Astrocyte (in vitro differentiated cells and primary cell): Measurements from ENCODE around the gene CEACAM19. TPM values are rescaled to one million over a fixed set of nuclear protein-coding genes. Genes with fewer than 3 reads are reported as not detected.

Experiments used
- DNase-seq: peaks from one replicate; pipeline ENCODE4 v3.0.0-alpha.2; 2010; ENCODE audit warnings: low read depth
- FAIRE-seq: peaks from 2 replicates; lab custom pipeline; 2011; peaks lifted over from hg19 to GRCh38; lab: Jason Lieb, UNC
- H2AFZ ChIP-seq: 2 replicates; pipeline ENCODE4 v1.6.0; 2012; ENCODE audit warnings: low read depth, low read length, inconsistent platforms
- H3K27ac ChIP-seq: 2 replicates; pipeline ENCODE4 v1.5.1; 2011; ENCODE audit warnings: low read depth, low read length, inconsistent platforms
- H3K27me3 ChIP-seq: 2 replicates; pipeline ENCODE4 v1.6.0; 2011; ENCODE audit warnings: low read length, inconsistent platforms; ENCODE audit not compliant: insufficient read depth
- H3K36me3 ChIP-seq: 2 replicates; pipeline ENCODE4 v1.5.1; 2011; ENCODE audit warnings: low read length, inconsistent platforms; ENCODE audit not compliant: insufficient read depth
- H3K4me1 ChIP-seq: 2 replicates; pipeline ENCODE4 v1.5.1; 2011; ENCODE audit warnings: low read length, inconsistent platforms; ENCODE audit not compliant: insufficient read depth
- H3K4me2 ChIP-seq: 2 replicates; pipeline ENCODE4 v1.6.0; 2012; ENCODE audit warnings: low read length, inconsistent platforms
- H3K4me3 ChIP-seq: 2 replicates; pipeline ENCODE4 v1.5.1; 2011; ENCODE audit warnings: low read depth, mild to moderate bottlenecking, low read length, inconsistent platforms; ENCODE audit not compliant: insufficient read depth
- H3K79me2 ChIP-seq: 2 replicates; pipeline ENCODE4 v1.6.0; 2012; ENCODE audit warnings: mild to moderate bottlenecking, low read length, inconsistent platforms; ENCODE audit not compliant: insufficient read depth
- H3K9ac ChIP-seq: 2 replicates; pipeline ENCODE4 v1.6.0; 2012; ENCODE audit warnings: mild to moderate bottlenecking, low read length, inconsistent platforms
- H3K9me3 ChIP-seq: 2 replicates; pipeline ENCODE4 v1.5.1; 2012; ENCODE audit warnings: low read depth, mild to moderate bottlenecking, low read length, inconsistent platforms; ENCODE audit not compliant: insufficient read depth
- H4K20me1 ChIP-seq: 2 replicates; pipeline ENCODE4 v1.6.0; 2012; ENCODE audit warnings: low read length, inconsistent platforms; ENCODE audit not compliant: insufficient read depth
- H3K27ac Mint-ChIP-seq: one replicate; pipeline ENCODE4 v1.8.0; 2021; ENCODE audit warnings: mild to moderate bottlenecking, mixed read lengths; ENCODE audit not compliant: unreplicated experiment
- H3K27me3 Mint-ChIP-seq: one replicate; pipeline ENCODE4 v1.8.0; 2021; ENCODE audit warnings: low read depth, mixed read lengths; ENCODE audit not compliant: unreplicated experiment
- H3K36me3 Mint-ChIP-seq: one replicate; pipeline ENCODE4 v1.8.0; 2021; ENCODE audit warnings: low read depth, mixed read lengths; ENCODE audit not compliant: unreplicated experiment
- H3K4me1 Mint-ChIP-seq: one replicate; pipeline ENCODE4 v1.8.0; 2021; ENCODE audit warnings: low read depth, mixed read lengths; ENCODE audit not compliant: unreplicated experiment
- H3K4me3 Mint-ChIP-seq: one replicate; pipeline ENCODE4 v1.8.0; 2021; ENCODE audit warnings: mild to moderate bottlenecking, moderate library complexity, mixed read lengths; ENCODE audit not compliant: unreplicated experiment
- H3K9me3 Mint-ChIP-seq: one replicate; pipeline ENCODE4 v1.8.0; 2021; ENCODE audit warnings: mild to moderate bottlenecking, mixed read lengths; ENCODE audit not compliant: unreplicated experiment
- CTCF ChIP-seq: IDR thresholded peaks from 2 replicates; pipeline ENCODE4 v1.5.1; 2011; ENCODE audit warnings: low read depth, mild to moderate bottlenecking, inconsistent platforms, low read length, moderate library complexity; ENCODE audit not compliant: insufficient read depth
- EZH2 ChIP-seq: IDR thresholded peaks from 2 replicates; pipeline ENCODE4 v1.6.1; 2012; ENCODE audit warnings: mild to moderate bottlenecking, low read length, inconsistent platforms; ENCODE audit not compliant: insufficient read depth
- total RNA-seq: library from RNA; stranded (reverse); gene quantifications from 2 replicates; pipeline ENCODE4 v1.2.1, GENCODE V29; 2021

Gene CEACAM19
- total RNA-seq, 1 donor from 2014 or later = 8.0 TPM

DNA sequence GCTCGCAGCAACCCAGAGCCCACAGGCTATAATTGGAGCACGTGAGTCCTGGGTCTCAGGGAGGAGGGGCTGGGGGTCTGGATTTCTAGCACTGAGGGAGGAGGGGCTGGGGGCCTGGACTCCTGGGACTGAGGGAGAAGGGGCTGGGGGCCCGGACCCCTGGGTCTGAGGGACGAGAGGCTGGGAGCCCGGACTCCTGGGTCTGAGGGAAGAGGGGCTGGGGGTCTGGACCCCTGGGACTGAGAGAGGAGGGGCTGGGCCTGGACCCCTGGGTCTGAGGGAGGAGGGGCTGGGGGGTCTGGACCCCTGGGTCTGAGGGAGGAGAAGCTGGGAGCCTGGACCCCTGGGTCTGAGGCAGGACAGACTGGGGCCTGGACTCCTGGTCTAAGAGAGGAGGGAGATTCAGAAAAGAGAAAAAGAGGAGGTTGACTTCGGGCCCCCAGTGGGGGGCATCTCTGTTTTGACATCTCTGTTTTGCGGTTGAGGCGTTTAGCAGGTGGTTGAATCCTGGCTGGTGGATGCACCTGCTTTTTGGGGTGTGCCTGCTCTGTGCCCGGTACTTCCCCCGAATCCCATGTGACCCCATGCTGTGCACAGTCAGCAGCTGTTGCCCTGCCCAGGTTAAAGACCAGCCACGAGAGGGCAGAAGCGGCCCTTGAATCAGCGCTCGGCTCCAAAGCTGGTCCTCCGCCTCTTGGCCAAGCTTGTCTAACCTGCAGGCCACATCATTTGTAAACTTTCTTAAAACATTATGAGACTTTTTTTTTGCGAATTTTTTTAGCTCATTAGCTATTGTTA, 17.1 kb upstream of the CEACAM19 start:
- Histone ChIP-seq H2AFZ (no peak overlapping the region), H3K36me3 (peaks cover 65% of the 10 kb centered on the region), H3K4me2 (no peak overlapping the region), H3K27ac (no peak overlapping the region), H3K9ac (no peak overlapping the region), H3K4me1 (peaks cover 3% of the 10 kb centered on the region), H3K9me3 (no peaks in the 10 kb centered on the region), H3K4me3 (no peak overlapping the region), H3K79me2 (peaks cover 26% of the 10 kb centered on the region), H4K20me1 (peaks cover 80% of the 10 kb centered on the region), H3K27me3 (no peaks in the 10 kb centered on the region)
- Mint-ChIP-seq H3K4me1 (peaks cover 2% of the 10 kb centered on the region), H3K4me3 (no peak overlapping the region), H3K27ac (peak overlapping the region; percentile 26), H3K9me3 (no peaks in the 10 kb centered on the region), H3K27me3 (no peaks in the 10 kb centered on the region), H3K36me3 (peaks cover 36% of the 10 kb centered on the region)
- FAIRE-seq (no peak), DNase-seq (peak; percentile 11)
- TF ChIP-seq EZH2 (no peak), CTCF (peak; percentile 35)

DNA sequence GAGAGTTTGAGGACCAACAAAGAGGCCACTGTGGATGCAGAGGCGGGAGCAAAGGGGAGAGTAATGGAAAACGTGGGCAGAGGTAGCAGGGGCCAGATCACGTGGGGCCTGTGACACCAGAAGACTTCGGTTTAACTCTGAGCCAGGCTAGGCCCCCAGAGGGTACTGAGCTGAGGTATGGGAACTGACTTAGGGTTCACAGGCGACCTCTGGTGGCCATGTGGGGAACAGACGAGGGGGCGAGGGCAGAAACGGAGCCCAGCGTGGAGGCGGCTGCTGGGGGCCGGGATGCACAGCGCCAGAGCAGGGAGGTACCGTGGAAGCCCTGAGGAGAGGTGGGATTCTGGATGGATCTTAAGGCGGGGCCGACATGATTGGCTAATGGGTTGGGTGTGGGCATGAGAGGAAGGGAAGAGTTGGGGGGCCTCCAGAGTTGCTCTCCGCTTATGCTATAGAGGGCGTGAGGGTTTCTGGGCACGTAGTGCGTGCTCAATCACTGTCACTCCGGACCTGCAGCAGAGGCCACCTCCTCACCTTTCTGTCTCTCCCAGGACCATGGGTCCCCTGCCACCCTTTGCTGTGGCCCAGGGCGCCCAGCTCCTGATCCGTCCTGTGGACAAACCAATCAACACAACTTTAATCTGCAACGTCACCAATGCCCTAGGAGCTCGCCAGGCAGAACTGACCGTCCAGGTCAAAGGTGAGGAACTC, 13.9 kb upstream of the CEACAM19 start:
- Mint-ChIP-seq H3K36me3 (peaks cover 32% of the 10 kb centered on the region), H3K9me3 (no peaks in the 10 kb centered on the region), H3K27me3 (no peaks in the 10 kb centered on the region), H3K4me1 (peaks cover 2% of the 10 kb centered on the region), H3K4me3 (no peak overlapping the region), H3K27ac (peak overlapping the region; percentile 34)
- no peak overlapping the region for H2AFZ ChIP-seq
- no peaks in the 10 kb centered on the region for H3K27me3 ChIP-seq
- H3K79me2 ChIP-seq = peaks cover 4% of the 10 kb centered on the region
- H3K27ac ChIP-seq = no peak overlapping the region
- no peak overlapping the region for H3K4me3 ChIP-seq
- DNase-seq (peak; percentile 24), FAIRE-seq (no peak)
- H3K4me2 ChIP-seq = no peak overlapping the region
- H3K9me3 ChIP-seq = no peaks in the 10 kb centered on the region
- peaks cover 74% of the 10 kb centered on the region for H3K36me3 ChIP-seq
- H3K9ac ChIP-seq = no peak overlapping the region
- TF ChIP-seq CTCF (peak; percentile 67), EZH2 (no peak)
- peaks cover 53% of the 10 kb centered on the region for H4K20me1 ChIP-seq
- peaks cover 3% of the 10 kb centered on the region for H3K4me1 ChIP-seq
